Stimulated activated CD4-positive, alpha-beta T cell treated with anti-CD3 and anti-CD28 coated beads, Interleukin-4, amount 100 ng/mL, for 48 hours (primary cell): ENCODE data around the gene CDH23.

Source experiments
- DNase-seq, 2 donors: peaks; one replicate each; pipeline ENCODE4 v3.0.0-alpha.2; 2020; ENCODE audit warnings: low read depth in 2 of 2

Gene CDH23

GRCh38 chr10:71638822-71639719, 242.4 kb downstream of the CDH23 start:
- DNase-seq = no peak

DNA sequence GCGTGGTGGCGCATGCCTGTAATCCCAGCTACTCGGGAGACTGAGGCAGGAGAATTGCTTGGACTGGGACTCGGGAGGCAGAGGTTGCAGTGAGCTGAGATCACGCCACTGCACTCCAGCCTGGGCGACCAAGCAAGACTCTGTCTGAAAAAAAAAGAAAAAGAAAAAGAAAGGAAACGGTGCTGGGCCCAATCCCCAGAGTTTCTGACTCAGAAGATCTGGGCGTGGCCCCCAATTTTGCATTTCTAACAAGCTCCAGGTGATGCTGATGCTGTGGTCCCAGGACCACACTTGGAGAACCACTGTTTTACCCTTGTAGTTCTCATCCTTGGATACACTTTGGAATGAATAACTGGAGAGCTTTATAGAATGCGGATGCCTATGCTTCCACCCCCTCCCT, 243.9 kb downstream of the CDH23 start:
- no peak for DNase-seq

GRCh38 chr10:71641449-71641848, 244.7 kb downstream of the CDH23 start:
- DNase-seq = no peak

DNA sequence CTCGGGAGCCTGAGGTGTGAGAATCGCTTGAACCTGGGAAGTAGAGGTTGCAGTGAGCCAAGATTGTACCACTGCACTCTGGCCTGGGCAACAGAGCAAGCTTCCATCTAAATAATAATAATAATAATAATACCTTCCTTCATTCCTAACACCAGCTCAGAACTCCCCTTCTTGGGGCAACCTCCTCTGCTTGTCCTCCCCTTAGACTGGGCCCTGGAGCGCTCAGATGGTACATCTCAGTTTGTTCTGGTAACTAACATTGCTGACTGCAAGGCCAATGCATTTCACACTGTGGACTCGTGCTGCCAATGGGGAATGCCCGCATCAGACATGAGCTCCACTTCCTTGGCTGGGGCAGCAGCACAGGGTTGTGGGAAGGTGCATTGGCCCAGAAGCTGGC, 245.3 kb downstream of the CDH23 start:
- DNase-seq = no peak

DNA sequence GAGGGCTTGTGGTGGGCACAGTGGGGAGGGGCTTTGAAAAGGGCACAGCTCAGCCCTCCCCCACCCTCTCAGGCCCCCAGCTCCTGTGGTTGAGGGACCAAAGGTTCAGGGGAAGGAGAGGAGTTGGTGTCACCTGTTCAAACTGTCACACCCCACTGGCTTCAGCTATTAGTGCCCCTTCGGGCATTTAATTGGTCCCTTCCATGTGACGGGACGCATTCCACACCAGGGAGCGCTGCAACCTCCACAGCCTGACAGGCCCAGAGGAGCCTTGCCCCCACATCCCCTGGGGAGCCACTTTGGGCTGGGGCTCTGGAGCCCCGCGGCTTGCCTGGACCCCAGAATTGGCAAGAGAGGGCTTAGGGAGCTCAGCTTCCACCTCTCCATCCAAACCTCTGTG, 247.2 kb downstream of the CDH23 start:
- DNase-seq = no peak

DNA sequence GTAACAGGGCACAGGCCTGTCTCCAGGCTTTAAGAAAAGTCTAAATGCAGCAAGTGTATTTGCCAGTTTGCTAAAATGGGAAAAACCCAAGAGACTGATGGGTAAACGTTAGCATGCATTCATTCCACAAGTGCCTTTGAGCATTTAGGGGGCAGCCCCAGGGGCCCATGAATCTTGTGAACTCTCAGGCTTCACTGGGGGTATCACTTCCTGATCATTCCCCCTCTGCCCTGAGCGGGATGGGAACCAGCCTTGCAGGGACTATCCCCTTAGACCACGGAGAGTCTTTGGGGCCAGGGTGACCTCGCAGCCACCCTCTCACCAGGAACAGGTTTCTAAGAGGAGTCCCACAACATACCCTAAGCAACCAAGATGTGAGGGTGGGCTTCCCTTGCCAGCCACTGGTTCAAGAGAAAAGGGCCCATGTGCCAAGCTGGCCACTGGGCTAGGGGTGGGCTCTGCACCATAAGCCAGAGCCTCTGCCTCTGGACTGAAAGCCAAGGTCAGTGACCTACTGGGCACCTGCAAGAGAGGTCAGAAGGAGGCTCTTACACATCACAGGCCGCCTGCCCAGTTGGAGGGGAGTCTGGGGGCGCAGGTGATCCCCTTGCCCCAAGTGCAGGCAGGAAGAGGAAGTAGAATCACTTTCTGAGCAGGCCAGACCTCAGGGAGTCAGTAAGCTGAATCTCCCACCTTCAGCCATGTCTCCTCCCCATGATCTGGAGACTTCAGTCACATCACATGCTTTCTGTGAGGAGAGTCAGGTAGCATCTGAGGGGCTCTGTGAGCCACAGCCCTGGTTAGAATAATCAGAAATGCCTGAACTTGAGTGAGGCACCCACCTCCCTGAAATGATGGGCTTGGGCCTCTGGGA, 247.8 kb downstream of the CDH23 start:
- DNase-seq = no peak

GRCh38 chr10:71645185-71645584, 248.5 kb downstream of the CDH23 start:
- no peak for DNase-seq

DNA sequence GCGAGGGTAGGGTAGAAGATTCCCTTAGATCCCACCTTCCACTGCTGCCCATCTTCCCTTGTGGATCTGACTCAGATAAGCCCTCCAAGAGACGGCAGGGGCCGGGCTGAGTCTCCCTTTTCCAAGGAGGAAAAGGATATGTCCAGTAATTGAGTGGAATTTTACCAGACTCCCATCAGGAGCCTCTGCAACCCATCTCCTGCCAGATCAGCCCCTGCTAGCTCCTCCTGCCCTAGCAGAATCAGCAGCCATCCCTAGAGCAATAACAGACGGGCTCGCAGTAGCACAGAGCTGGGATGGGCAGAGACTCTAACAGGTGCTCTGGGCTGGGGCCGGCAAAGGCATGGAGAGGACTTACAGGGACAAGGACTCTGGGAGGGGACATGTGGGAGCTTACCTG, 249.3 kb downstream of the CDH23 start:
- DNase-seq = no peak

GRCh38 chr10:71646592-71647292, 250.0 kb downstream of the CDH23 start:
- no peak for DNase-seq

GRCh38 chr10:71647526-71648253, 251.0 kb downstream of the CDH23 start:
- no peak for DNase-seq

- DNase-seq = no peak
These were observed 251.7 kb downstream of the CDH23 start for GRCh38 chr10:71648254-71648932.

DNA sequence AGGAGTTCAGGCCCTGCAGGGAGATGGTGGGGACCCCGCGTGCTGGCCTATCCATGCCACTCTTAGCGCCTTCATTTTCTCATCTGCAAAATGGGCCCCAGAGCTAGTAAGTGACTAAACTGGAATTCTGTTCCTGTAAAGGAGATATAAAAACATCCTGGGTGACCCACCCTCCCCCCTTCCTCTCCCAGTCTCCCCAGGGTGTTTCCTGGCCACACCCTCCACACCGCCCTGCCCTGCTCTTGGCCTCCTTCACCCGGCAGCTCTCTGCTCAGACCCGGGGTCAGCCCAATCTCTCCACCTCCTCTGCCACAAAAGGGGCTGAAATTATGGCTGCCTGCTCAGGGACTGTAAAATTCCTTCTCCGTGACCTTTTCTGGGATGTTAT, 252.2 kb downstream of the CDH23 start:
- no peak for DNase-seq

- no peak for DNase-seq
These were observed 252.9 kb downstream of the CDH23 start for GRCh38 chr10:71649631-71650030.

DNA sequence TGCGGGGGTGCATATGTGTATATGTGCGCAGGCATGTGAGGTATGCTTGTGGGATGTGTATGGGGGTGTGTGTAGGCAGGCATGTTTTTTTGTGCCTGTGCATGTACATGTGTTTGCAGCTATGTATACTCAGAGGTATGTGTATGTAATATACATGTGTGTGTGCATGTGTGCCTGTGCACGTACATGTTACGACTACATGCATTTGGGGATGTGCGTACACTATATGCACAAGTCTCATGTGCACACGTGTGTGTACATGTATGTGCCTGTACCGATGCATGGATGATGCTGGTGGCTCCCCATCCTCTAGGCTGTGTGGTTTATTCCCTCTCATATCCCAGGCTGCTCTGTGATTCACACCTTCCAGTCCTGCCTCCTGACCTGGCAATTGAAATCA, 253.7 kb downstream of the CDH23 start:
- DNase-seq = no peak

DNA sequence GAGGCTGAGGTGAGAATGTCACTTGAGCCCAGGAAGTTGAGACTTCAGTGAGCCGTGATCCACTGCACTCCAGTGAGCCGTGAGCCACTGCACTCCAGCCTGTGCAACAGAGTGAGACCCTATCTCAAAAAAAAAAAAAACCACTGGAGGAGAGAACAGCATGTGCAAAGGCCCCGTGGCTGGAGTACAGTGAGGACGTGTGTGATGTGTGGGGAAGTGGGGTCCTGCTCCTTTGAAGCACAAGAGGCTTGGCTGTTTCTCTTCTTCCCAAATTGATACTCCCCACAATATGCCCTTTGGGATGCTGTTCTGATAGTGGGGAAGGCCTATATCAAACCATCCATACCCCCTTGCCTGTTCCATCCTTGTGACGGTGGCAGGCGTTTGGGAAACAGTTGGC, 254.7 kb downstream of the CDH23 start:
- no peak for DNase-seq

DNA sequence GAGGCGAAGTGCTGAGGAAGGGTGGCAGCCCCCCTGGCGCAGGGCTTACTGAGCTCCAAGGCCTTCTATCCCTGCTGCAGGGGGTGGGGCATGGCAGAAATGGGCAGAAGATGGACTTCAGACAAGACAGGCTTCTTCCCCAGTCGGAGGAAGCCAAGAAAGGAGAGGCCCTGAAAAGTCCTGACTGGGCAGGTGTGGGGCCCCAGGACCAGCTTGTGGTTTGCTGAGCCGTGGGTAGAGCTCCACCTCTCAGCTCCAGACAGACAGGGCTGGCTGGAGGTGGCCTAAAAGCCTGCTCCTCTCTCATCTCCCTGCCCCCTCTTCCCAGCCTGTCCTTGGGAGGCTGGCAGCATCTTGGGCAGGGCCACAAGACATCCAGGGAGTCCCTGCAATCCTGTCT, 255.2 kb downstream of the CDH23 start:
- no peak for DNase-seq

GRCh38 chr10:71653044-71653443, 256.3 kb downstream of the CDH23 start:
- DNase-seq = no peak

DNA sequence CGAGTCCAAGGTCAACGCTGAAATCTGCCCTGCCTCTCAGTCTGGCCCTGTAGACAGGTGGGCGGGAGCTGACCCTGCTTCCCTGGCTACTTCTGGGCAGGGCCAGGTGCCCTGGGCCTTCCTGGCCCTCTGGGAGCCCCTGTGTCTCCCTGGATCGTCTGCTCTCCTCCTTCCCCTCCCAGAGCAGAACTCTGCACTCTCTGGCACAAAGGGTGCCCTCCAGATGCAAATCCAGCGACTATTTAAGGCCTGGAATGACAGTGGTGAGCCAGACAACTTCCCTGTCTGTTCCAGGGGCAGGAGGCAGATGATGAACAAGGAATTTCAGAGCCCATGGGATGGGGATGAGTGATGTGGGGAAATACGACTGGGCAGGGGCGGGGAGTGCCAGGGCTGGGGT, 259.5 kb downstream of the CDH23 start:
- no peak for DNase-seq

- DNase-seq = no peak
These were observed 261.1 kb downstream of the CDH23 start for GRCh38 chr10:71657604-71658466.

DNA sequence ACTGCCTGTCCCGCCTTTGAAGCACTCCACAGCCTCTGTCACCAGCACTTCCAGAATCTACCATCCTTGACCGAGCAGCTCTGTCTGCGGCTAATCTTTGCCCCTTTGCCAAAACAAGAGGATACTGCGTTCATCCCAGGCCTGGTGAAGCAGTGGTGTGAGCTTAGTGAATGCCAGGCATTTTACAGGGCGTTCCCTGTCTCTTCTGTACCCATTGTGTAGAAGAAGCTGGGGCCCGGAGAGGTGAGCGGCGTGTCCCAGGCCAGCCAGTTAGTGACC, 261.7 kb downstream of the CDH23 start:
- no peak for DNase-seq
